OCI-LY1 (cell line): ENCODE data around the gene SMC6.

Source experiments
- H2AFZ ChIP-seq: fragments of 200-600 bp; sonication (generic), shearing (Covaris generic); 2 replicates; pipeline ENCODE4 v1.6.0; 2014; ENCODE audit warnings: antibody characterized with exemption, mild to moderate bottlenecking, low read length
- H3F3A ChIP-seq: fragments of 200-600 bp; sonication (generic), shearing (Covaris generic); 2 replicates; pipeline ENCODE4 v1.6.0; 2014; ENCODE audit warnings: mild to moderate bottlenecking, antibody characterized with exemption, low read length, moderate library complexity; ENCODE audit not compliant: insufficient read depth
- H3K27ac ChIP-seq: fragments of 200-600 bp; sonication (generic); 2 replicates; pipeline ENCODE4 v1.5.1; 2014; ENCODE audit warnings: low read length, mixed run types, mild to moderate bottlenecking, low read depth; ENCODE audit not compliant: poor library complexity, severe bottlenecking
- H3K27me3 ChIP-seq: fragments of 200-600 bp; sonication (generic); 2 replicates; pipeline ENCODE4 v1.6.0; 2014; ENCODE audit warnings: antibody characterized with exemption, mild to moderate bottlenecking, low read length, moderate library complexity; ENCODE audit not compliant: insufficient read depth
- H3K36me3 ChIP-seq: fragments of 200-600 bp; sonication (generic); 2 replicates; pipeline ENCODE4 v1.6.1; 2014; ENCODE audit warnings: mild to moderate bottlenecking, antibody characterized with exemption, low read length, moderate library complexity, mixed read lengths; ENCODE audit not compliant: insufficient read depth
- H3K4me1 ChIP-seq: fragments of 200-600 bp; sonication (generic); 2 replicates; pipeline ENCODE4 v1.5.1; 2014; ENCODE audit warnings: mild to moderate bottlenecking, low read length, moderate library complexity; ENCODE audit not compliant: insufficient read depth, severe bottlenecking
- H3K4me2 ChIP-seq: fragments of 200-600 bp; sonication (generic), shearing (Covaris generic); 2 replicates; pipeline ENCODE4 v1.6.1; 2014; ENCODE audit warnings: low read length
- H3K4me3 ChIP-seq: fragments of 200-600 bp; sonication (generic); 2 replicates; pipeline ENCODE4 v1.5.1; 2014; ENCODE audit warnings: low read length, low read depth, mild to moderate bottlenecking, mixed read lengths; ENCODE audit not compliant: poor library complexity, severe bottlenecking
- H3K79me2 ChIP-seq: fragments of 200-600 bp; shearing (Covaris generic); 2 replicates; pipeline ENCODE4 v1.6.1; 2016; ENCODE audit warnings: mixed run types, low read length, mixed read lengths; ENCODE audit not compliant: insufficient read depth
- H3K9ac ChIP-seq: fragments of 200-600 bp; sonication (generic), shearing (Covaris generic); 2 replicates; pipeline ENCODE4 v1.6.1; 2014; ENCODE audit warnings: mild to moderate bottlenecking, low read length, mixed read lengths
- H3K9me2 ChIP-seq: fragments of 200-600 bp; sonication (generic), shearing (Covaris generic); 2 replicates; pipeline ENCODE4 v1.6.1; 2014; ENCODE audit warnings: low read depth, mild to moderate bottlenecking, low read length, mixed read lengths
- H3K9me3 ChIP-seq: fragments of 200-600 bp; shearing (Covaris generic); 2 replicates; pipeline ENCODE4 v1.6.1; 2014; ENCODE audit warnings: low read length, mixed read lengths
- H4K20me1 ChIP-seq: fragments of 200-600 bp; sonication (generic), shearing (Covaris generic); 2 replicates; pipeline ENCODE4 v1.6.0; 2016; ENCODE audit warnings: mild to moderate bottlenecking, low read length; ENCODE audit not compliant: insufficient read depth
- EZH2 ChIP-seq: fragments of 200-600 bp; sonication (generic), shearing (Covaris generic); IDR thresholded peaks from 2 replicates; pipeline ENCODE4 v1.8.0; 2017; ENCODE audit warnings: borderline replicate concordance, mixed run types, mild to moderate bottlenecking, antibody characterized with exemption, low read length, moderate library complexity, mixed read lengths
- TF ChIP-seq, protein P1 (sequence below): fragments of 200-600 bp; sonication (generic), shearing (Covaris generic); IDR thresholded peaks from 2 replicates; pipeline ENCODE4 v1.5.1; 2017; ENCODE audit warnings: mild to moderate bottlenecking, antibody characterized with exemption, low read length, moderate library complexity, mixed read lengths

Gene SMC6

GRCh38 chr2:17754773-17755425 lies 1.3 kb upstream of the SMC6 start:
- Histone ChIP-seq H3K4me3 (peak overlapping the region; percentile 98), H3F3A (no peaks in the 10 kb centered on the region), H3K9me2 (no peaks in the 10 kb centered on the region), H3K9me3 (no peaks in the 10 kb centered on the region), H3K9ac (peak overlapping the region; percentile 95), H3K4me2 (peak overlapping the region; percentile 85), H3K4me1 (peaks cover 52% of the 10 kb centered on the region), H3K27me3 (no peaks in the 10 kb centered on the region), H2AFZ (no peak overlapping the region), H3K27ac (peak overlapping the region; percentile 83), H3K36me3 (peaks cover 12% of the 10 kb centered on the region; the same call in 1 of the 2 replicates), H3K79me2 (peaks cover 86% of the 10 kb centered on the region), H4K20me1 (no peaks in the 10 kb centered on the region; the same call in 1 of the 2 replicates)
- no peak for TF ChIP-seq EZH2
- TF ChIP-seq, protein P1, sequence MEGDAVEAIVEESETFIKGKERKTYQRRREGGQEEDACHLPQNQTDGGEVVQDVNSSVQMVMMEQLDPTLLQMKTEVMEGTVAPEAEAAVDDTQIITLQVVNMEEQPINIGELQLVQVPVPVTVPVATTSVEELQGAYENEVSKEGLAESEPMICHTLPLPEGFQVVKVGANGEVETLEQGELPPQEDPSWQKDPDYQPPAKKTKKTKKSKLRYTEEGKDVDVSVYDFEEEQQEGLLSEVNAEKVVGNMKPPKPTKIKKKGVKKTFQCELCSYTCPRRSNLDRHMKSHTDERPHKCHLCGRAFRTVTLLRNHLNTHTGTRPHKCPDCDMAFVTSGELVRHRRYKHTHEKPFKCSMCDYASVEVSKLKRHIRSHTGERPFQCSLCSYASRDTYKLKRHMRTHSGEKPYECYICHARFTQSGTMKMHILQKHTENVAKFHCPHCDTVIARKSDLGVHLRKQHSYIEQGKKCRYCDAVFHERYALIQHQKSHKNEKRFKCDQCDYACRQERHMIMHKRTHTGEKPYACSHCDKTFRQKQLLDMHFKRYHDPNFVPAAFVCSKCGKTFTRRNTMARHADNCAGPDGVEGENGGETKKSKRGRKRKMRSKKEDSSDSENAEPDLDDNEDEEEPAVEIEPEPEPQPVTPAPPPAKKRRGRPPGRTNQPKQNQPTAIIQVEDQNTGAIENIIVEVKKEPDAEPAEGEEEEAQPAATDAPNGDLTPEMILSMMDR = no peak

GRCh38 chr2:17752892-17753802 lies 463 bp downstream of the SMC6 start:
- Histone ChIP-seq H3K9ac (peak overlapping the region; percentile 95), H3K27me3 (no peaks in the 10 kb centered on the region), H3K9me3 (no peaks in the 10 kb centered on the region), H3K4me1 (peaks cover 54% of the 10 kb centered on the region), H3K79me2 (peaks cover 83% of the 10 kb centered on the region), H3K4me3 (peak overlapping the region; percentile 98), H2AFZ (no peak overlapping the region), H3K36me3 (peaks cover 7% of the 10 kb centered on the region; the same call in 1 of the 2 replicates), H3K4me2 (peak overlapping the region; percentile 85), H3F3A (no peaks in the 10 kb centered on the region), H4K20me1 (no peaks in the 10 kb centered on the region; the same call in 1 of the 2 replicates), H3K27ac (peak overlapping the region; percentile 83), H3K9me2 (no peaks in the 10 kb centered on the region)
- no peak for TF ChIP-seq EZH2
- TF ChIP-seq, protein P1 = no peak

GRCh38 chr2:17752246-17752645 lies 1.4 kb downstream of the SMC6 start:
- Histone ChIP-seq H3F3A (no peaks in the 10 kb centered on the region), H3K9ac (peak overlapping the region; percentile 95), H3K36me3 (peaks cover 6% of the 10 kb centered on the region; the same call in 1 of the 2 replicates), H3K4me1 (peaks cover 49% of the 10 kb centered on the region), H2AFZ (no peak overlapping the region), H3K9me3 (no peaks in the 10 kb centered on the region), H3K79me2 (peaks cover 78% of the 10 kb centered on the region), H3K4me3 (peak overlapping the region; percentile 98), H3K4me2 (peak overlapping the region; percentile 85), H3K27me3 (no peaks in the 10 kb centered on the region), H3K9me2 (no peaks in the 10 kb centered on the region), H3K27ac (peak overlapping the region; percentile 83), H4K20me1 (no peaks in the 10 kb centered on the region; the same call in 1 of the 2 replicates)
- TF ChIP-seq, protein P1 = no peak
- TF ChIP-seq EZH2 = no peak
